Bronchial smooth muscle cell (primary cell): ENCODE data around the gene RANBP17. TPM values are rescaled to one million over a fixed set of nuclear protein-coding genes. Genes with fewer than 3 reads are reported as not detected.

Experiments used
- total RNA-seq: library from RNA; depleted of rRNA; stranded (reverse); fragments of >200 nt; gene quantifications from 2 replicates; pipeline ENCODE4 v1.2.1, GENCODE V29; 2014

Gene RANBP17
- 7.2 and 12.9 TPM in 2 replicates for total RNA-seq

GRCh38 chr5:170861917-170862766, at the start of gene RANBP17:
RANBP17 (plus strand) TSS chr5:170862018.

GRCh38 chr5:171308453-171309275, 446.8 kb downstream of the RANBP17 start, which contains the start of gene TLX3:
TLX3 (plus strand) TSS chr5:171309248; CDS start chr5:171309366, 118 bp downstream.

Other genes starting within 250 kb of the RANBP17 start
- not detected in 2 replicates for gene GABRP, start 78.3 kb upstream of the RANBP17 start, total RNA-seq